ENCODE data around the gene DIRAS2.

Gene DIRAS2

DNA sequence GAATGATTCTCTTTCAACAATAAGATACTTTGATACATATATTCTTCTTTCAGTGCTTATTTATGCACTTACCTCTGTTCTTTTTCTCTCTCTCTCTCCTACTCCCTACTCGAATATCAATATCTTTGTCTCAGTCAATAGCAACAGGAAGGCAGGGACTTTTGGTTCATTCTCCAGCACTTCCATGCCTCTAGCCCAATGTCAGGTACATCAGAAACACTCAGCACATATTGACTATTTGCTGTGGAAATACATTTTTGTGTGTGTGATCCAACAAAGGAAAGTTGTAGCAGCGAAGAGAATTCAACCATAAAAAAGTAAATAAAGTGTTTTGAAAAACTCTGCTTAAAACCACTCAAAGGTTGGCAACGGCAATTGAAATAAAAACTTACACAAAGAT lies 12.6 kb downstream of the DIRAS2 start (continued):
- no peak for TF ChIP-seq TSHZ2 (CRISPR knock-in tag; IDR thresholded peaks at IDR 0.05)
- TF ChIP-seq, protein P1, sequence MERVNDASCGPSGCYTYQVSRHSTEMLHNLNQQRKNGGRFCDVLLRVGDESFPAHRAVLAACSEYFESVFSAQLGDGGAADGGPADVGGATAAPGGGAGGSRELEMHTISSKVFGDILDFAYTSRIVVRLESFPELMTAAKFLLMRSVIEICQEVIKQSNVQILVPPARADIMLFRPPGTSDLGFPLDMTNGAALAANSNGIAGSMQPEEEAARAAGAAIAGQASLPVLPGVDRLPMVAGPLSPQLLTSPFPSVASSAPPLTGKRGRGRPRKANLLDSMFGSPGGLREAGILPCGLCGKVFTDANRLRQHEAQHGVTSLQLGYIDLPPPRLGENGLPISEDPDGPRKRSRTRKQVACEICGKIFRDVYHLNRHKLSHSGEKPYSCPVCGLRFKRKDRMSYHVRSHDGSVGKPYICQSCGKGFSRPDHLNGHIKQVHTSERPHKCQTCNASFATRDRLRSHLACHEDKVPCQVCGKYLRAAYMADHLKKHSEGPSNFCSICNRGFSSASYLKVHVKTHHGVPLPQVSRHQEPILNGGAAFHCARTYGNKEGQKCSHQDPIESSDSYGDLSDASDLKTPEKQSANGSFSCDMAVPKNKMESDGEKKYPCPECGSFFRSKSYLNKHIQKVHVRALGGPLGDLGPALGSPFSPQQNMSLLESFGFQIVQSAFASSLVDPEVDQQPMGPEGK (CRISPR knock-in tag; IDR thresholded peaks at IDR 0.05; ENCODE audit: borderline replicate concordance) = no peak
- no peak for TF ChIP-seq RARB (CRISPR knock-in tag; IDR thresholded peaks at IDR 0.05)

GRCh38 chr9:90629354-90629753 lies 13.3 kb downstream of the DIRAS2 start:
- TF ChIP-seq ZNF8 (CRISPR knock-in tag; IDR thresholded peaks at IDR 0.05) = no peak
- no peak for TF ChIP-seq ZC3H10 (CRISPR knock-in tag; IDR thresholded peaks at IDR 0.05)
- no peak for TF ChIP-seq ESRRG (CRISPR knock-in tag; IDR thresholded peaks at IDR 0.05)
- TF ChIP-seq, protein P2, sequence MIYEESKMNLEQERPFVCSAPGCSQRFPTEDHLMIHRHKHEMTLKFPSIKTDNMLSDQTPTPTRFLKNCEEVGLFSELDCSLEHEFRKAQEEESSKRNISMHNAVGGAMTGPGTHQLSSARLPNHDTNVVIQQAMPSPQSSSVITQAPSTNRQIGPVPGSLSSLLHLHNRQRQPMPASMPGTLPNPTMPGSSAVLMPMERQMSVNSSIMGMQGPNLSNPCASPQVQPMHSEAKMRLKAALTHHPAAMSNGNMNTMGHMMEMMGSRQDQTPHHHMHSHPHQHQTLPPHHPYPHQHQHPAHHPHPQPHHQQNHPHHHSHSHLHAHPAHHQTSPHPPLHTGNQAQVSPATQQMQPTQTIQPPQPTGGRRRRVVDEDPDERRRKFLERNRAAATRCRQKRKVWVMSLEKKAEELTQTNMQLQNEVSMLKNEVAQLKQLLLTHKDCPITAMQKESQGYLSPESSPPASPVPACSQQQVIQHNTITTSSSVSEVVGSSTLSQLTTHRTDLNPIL (CRISPR knock-in tag; IDR thresholded peaks at IDR 0.05; ENCODE audit: low read depth) = no peak
- no peak for TF ChIP-seq CSRNP3 (CRISPR knock-in tag; IDR thresholded peaks at IDR 0.05)
- TF ChIP-seq ZFP30 (CRISPR knock-in tag; IDR thresholded peaks at IDR 0.05) = no peak
- no peak for TF ChIP-seq SNAI2 (CRISPR knock-in tag; IDR thresholded peaks at IDR 0.05)
- TF ChIP-seq ZNF565 (CRISPR knock-in tag; conservative IDR thresholded peaks at IDR 0.05; ENCODE audit: low read depth) = no peak
- TF ChIP-seq, protein P1 (CRISPR knock-in tag; IDR thresholded peaks at IDR 0.05; ENCODE audit: borderline replicate concordance) = no peak
- no peak for TF ChIP-seq BACH2 (CRISPR knock-in tag; IDR thresholded peaks at IDR 0.05; ENCODE audit: borderline replicate concordance)
- TF ChIP-seq TCF4 (CRISPR knock-in tag; IDR thresholded peaks at IDR 0.05; ENCODE audit: borderline replicate concordance) = no peak
- TF ChIP-seq OSR1 (CRISPR knock-in tag; IDR thresholded peaks at IDR 0.05) = no peak
- no peak for TF ChIP-seq PPARA (CRISPR knock-in tag; IDR thresholded peaks at IDR 0.05; ENCODE audit: borderline replicate concordance)
- no peak for TF ChIP-seq ZNF70 (CRISPR knock-in tag; IDR thresholded peaks at IDR 0.05)
- ATAC-seq = no peak

DNA sequence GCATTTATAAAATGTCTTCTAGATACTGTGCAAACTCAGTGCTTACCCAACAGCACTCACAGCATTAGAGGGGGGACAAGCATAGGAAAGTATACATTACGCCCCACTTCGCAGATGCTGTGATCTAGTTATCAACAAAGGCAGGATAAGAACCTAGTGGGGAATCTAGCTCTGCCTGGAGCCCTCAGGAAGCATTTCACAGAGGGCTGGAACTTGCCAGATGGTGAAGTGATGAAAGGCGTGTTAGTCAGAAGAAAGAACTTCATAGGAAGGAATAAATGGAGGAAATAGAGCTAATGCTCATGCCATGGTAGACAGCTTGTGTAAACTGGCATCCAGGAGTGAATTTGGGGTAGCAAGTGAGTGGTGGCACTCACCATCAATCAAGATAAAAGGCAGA lies 25.8 kb downstream of the DIRAS2 start:
- TF ChIP-seq ESRRG (CRISPR knock-in tag; IDR thresholded peaks at IDR 0.05) = no peak
- no peak for TF ChIP-seq ZNF70 (CRISPR knock-in tag; IDR thresholded peaks at IDR 0.05)
- no peak for TF ChIP-seq CSDC2 (CRISPR knock-in tag; IDR thresholded peaks at IDR 0.05)
- no peak for TF ChIP-seq ZNF565 (CRISPR knock-in tag; conservative IDR thresholded peaks at IDR 0.05; ENCODE audit: low read depth)
- no peak for TF ChIP-seq ZFP3 (CRISPR knock-in tag; IDR thresholded peaks at IDR 0.05)
- TF ChIP-seq, protein P3, sequence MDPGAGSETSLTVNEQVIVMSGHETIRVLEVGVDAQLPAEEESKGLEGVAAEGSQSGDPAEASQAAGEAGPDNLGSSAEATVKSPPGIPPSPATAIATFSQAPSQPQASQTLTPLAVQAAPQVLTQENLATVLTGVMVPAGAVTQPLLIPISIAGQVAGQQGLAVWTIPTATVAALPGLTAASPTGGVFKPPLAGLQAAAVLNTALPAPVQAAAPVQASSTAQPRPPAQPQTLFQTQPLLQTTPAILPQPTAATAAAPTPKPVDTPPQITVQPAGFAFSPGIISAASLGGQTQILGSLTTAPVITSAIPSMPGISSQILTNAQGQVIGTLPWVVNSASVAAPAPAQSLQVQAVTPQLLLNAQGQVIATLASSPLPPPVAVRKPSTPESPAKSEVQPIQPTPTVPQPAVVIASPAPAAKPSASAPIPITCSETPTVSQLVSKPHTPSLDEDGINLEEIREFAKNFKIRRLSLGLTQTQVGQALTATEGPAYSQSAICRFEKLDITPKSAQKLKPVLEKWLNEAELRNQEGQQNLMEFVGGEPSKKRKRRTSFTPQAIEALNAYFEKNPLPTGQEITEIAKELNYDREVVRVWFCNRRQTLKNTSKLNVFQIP (CRISPR knock-in tag; IDR thresholded peaks at IDR 0.05; ENCODE audit: borderline replicate concordance, low read depth) = no peak
- TF ChIP-seq SNAI2 (CRISPR knock-in tag; IDR thresholded peaks at IDR 0.05) = no peak
- TF ChIP-seq ARNTL (CRISPR knock-in tag; IDR thresholded peaks at IDR 0.05; ENCODE audit: borderline replicate concordance, low read depth) = no peak
- no peak for TF ChIP-seq RARB (CRISPR knock-in tag; IDR thresholded peaks at IDR 0.05)
- no peak for TF ChIP-seq BACH2 (CRISPR knock-in tag; IDR thresholded peaks at IDR 0.05; ENCODE audit: borderline replicate concordance)
- no peak for TF ChIP-seq CSRNP3 (CRISPR knock-in tag; IDR thresholded peaks at IDR 0.05)
- TF ChIP-seq, protein P1 (CRISPR knock-in tag; IDR thresholded peaks at IDR 0.05; ENCODE audit: borderline replicate concordance) = no peak
- no peak for TF ChIP-seq TOX (CRISPR knock-in tag; IDR thresholded peaks at IDR 0.05; ENCODE audit: borderline replicate concordance)
- TF ChIP-seq, protein P2 (CRISPR knock-in tag; IDR thresholded peaks at IDR 0.05; ENCODE audit: low read depth) = no peak
- ATAC-seq = no peak
